Rectal smooth muscle tissue (tissue), 1 donor: Measurements from ENCODE around the gene IL17RC.

Experiments used
- H3K27ac ChIP-seq: one replicate; pipeline ENCODE4 v1.7.0; 2013; ENCODE audit warnings: low read depth, low read length, inconsistent platforms
- H3K27me3 ChIP-seq: one replicate; pipeline ENCODE4 v1.7.0; 2013; ENCODE audit warnings: low read length; ENCODE audit not compliant: control insufficient read depth, insufficient read depth
- H3K36me3 ChIP-seq: one replicate; pipeline ENCODE4 v1.7.0; 2013; ENCODE audit warnings: low read length; ENCODE audit not compliant: control insufficient read depth, insufficient read depth
- H3K4me1 ChIP-seq: one replicate; pipeline ENCODE4 v1.7.0; 2013; ENCODE audit warnings: low read length; ENCODE audit not compliant: control insufficient read depth, insufficient read depth
- H3K4me3 ChIP-seq: one replicate; pipeline ENCODE4 v1.7.0; 2013; ENCODE audit warnings: low read length
- H3K9ac ChIP-seq: one replicate; pipeline ENCODE4 v1.7.0; 2013; ENCODE audit warnings: low read length

Gene IL17RC

GRCh38 chr3:9957214-9957613, 40.3 kb downstream of the IL17RC start:
- no peak overlapping the region for H3K4me3 ChIP-seq
- H3K27ac ChIP-seq: no peak overlapping the region

GRCh38 chr3:9965200-9965875, 48.4 kb downstream of the IL17RC start:
- peaks cover 8% of the 10 kb centered on the region for H3K36me3 ChIP-seq

More at GRCh38 chr3:9957214-9957613, 40.3 kb downstream of the IL17RC start:
- Histone ChIP-seq H3K36me3 (peaks cover 5% of the 10 kb centered on the region), H3K4me1 (no peaks in the 10 kb centered on the region), H3K9ac (no peak overlapping the region), H3K27me3 (no peaks in the 10 kb centered on the region)

GRCh38 chr3:9966841-9967240, 49.9 kb downstream of the IL17RC start:
- H3K4me1 ChIP-seq: no peaks in the 10 kb centered on the region
- no peaks in the 10 kb centered on the region for H3K27me3 ChIP-seq
- no peak overlapping the region for H3K9ac ChIP-seq
- no peak overlapping the region for H3K4me3 ChIP-seq
- peaks cover 17% of the 10 kb centered on the region for H3K36me3 ChIP-seq
- H3K27ac ChIP-seq: no peak overlapping the region

More at GRCh38 chr3:9965200-9965875, 48.4 kb downstream of the IL17RC start:
- Histone ChIP-seq H3K27me3 (no peaks in the 10 kb centered on the region), H3K27ac (no peak overlapping the region), H3K4me3 (no peak overlapping the region), H3K9ac (no peak overlapping the region), H3K4me1 (no peaks in the 10 kb centered on the region)

GRCh38 chr3:9969632-9970019, 52.7 kb downstream of the IL17RC start:
- no peaks in the 10 kb centered on the region for H3K4me1 ChIP-seq
- H3K4me3 ChIP-seq: no peak overlapping the region
- no peak overlapping the region for H3K9ac ChIP-seq
- H3K36me3 ChIP-seq: peaks cover 25% of the 10 kb centered on the region
- no peak overlapping the region for H3K27ac ChIP-seq
- no peaks in the 10 kb centered on the region for H3K27me3 ChIP-seq

GRCh38 chr3:9970020-9970652, 53.2 kb downstream of the IL17RC start:
- Histone ChIP-seq H3K4me3 (no peak overlapping the region), H3K36me3 (peaks cover 25% of the 10 kb centered on the region), H3K27ac (no peak overlapping the region), H3K27me3 (no peaks in the 10 kb centered on the region), H3K9ac (no peak overlapping the region), H3K4me1 (no peaks in the 10 kb centered on the region)

GRCh38 chr3:9976721-9977709, 60.1 kb downstream of the IL17RC start:
- no peak overlapping the region for H3K9ac ChIP-seq
- H3K4me3 ChIP-seq: no peak overlapping the region

GRCh38 chr3:9978710-9979305, 61.9 kb downstream of the IL17RC start:
- peaks cover 11% of the 10 kb centered on the region for H3K4me1 ChIP-seq
- H3K9ac ChIP-seq: no peak overlapping the region
- peaks cover 8% of the 10 kb centered on the region for H3K36me3 ChIP-seq
- H3K27me3 ChIP-seq: no peaks in the 10 kb centered on the region
- H3K4me3 ChIP-seq: no peak overlapping the region
- no peak overlapping the region for H3K27ac ChIP-seq

More at GRCh38 chr3:9976721-9977709, 60.1 kb downstream of the IL17RC start:
- H3K27me3 ChIP-seq: no peaks in the 10 kb centered on the region
- H3K27ac ChIP-seq: peak overlapping the region; percentile 75
- peaks cover 11% of the 10 kb centered on the region for H3K4me1 ChIP-seq
- peaks cover 14% of the 10 kb centered on the region for H3K36me3 ChIP-seq

GRCh38 chr3:9980251-9980650, 63.4 kb downstream of the IL17RC start:
- H3K9ac ChIP-seq: no peak overlapping the region
- H3K27ac ChIP-seq: no peak overlapping the region
- H3K27me3 ChIP-seq: no peaks in the 10 kb centered on the region
- H3K4me1 ChIP-seq: peaks cover 13% of the 10 kb centered on the region
- peaks cover 4% of the 10 kb centered on the region for H3K36me3 ChIP-seq
- H3K4me3 ChIP-seq: no peak overlapping the region
